Measurements from ENCODE around the gene BASP1. TPM values are rescaled to one million over a fixed set of nuclear protein-coding genes. Genes with fewer than 3 reads are reported as not detected.
"Not testable (repeated sequence)": the region's sequence is repeated elsewhere in the genome, so short reads cannot be mapped to it uniquely, and the experiment has no call there.

BASP1 gene
- total and polyA plus RNA-seq, 10 of the 15 experiments (the other 5 are each of a cell fraction or from before 2014, with no cell fraction given), result 27.3 to 190 (median 102) TPM

DNA sequence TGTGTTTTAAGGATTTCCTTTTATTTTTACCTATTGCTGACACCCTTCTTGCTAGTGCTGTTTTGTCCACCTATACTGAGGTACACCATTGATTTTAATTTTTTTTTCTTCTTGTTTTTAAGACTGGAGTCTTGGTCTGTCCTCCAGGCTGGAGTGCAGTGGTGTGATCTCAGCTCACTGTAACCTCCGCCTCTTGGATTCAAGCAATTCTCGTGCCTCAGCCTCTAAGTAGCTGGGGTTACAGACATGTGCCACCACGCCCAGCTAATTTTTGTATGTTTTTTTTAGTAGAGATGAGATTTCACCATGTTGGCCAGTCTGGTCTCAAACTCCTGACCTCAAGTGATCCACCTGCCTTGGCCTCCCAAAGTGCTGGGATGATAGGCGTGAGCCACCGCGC, 32.4 kb downstream of the BASP1 start:
- H3K9me3 ChIP-seq (replicated peaks; ENCODE audit: control insufficient read depth, insufficient read depth, low read length); BruUV-seq (replicated peaks); H3K27ac ChIP-seq (ENCODE audit: control insufficient read depth, insufficient read depth); H3K4me2 ChIP-seq (ENCODE audit: control insufficient read depth, insufficient read depth); intact Hi-C loops (cut with micrococcal nuclease; ENCODE audit: unreplicated experiment); H3K4me1 ChIP-seq (ENCODE audit: control insufficient read depth, insufficient read depth, low read length); H3K27me3 ChIP-seq (replicated peaks in 1 of 2; ENCODE audit: control insufficient read depth in 2 of 2, insufficient read depth in 2 of 2, low read length in 1 of 2); H3K36me3 ChIP-seq (ENCODE audit: control insufficient read depth in 2 of 2, insufficient read depth in 2 of 2, low read length in 1 of 2); H4K20me1 ChIP-seq (ENCODE audit: control insufficient read depth, insufficient read depth); H3K4me3 ChIP-seq; CTCF ChIA-PET; H3K9ac ChIP-seq (ENCODE audit: control insufficient read depth, insufficient read depth, low read length); DNase-seq (ENCODE audit: low read depth, low spot score); POLR2A ChIA-PET; RAD21 ChIA-PET (ENCODE audit: unreplicated experiment); FAIRE-seq; ATAC-seq; H2AFZ ChIP-seq (ENCODE audit: control insufficient read depth, low read depth, low read length): not testable (repeated sequence)
- SMC1A ChIA-PET (ENCODE audit: uncharacterized antibody, unreplicated experiment), result interaction anchor here (1.0 kb wide), 1 partner anchor 29 kb away, joined by 3 read pairs; no protein-coding TSS in a partner anchor
- in situ Hi-C loops (cut with MboI), result loop anchor here (25.0 kb wide), 1 partner anchor 1487 kb away; no protein-coding TSS in a partner anchor
- 73% methylated on average over 6 of the region's 6 CpGs for WGBS (ENCODE audit: insufficient coverage, insufficient replicate concordance, low lambda C conversion rate, missing lambda C conversion rate)
- peaks cover 17% of the 10 kb centered on the region for H3K79me2 ChIP-seq (ENCODE audit: control insufficient read depth, insufficient read depth, low read length)

DNA sequence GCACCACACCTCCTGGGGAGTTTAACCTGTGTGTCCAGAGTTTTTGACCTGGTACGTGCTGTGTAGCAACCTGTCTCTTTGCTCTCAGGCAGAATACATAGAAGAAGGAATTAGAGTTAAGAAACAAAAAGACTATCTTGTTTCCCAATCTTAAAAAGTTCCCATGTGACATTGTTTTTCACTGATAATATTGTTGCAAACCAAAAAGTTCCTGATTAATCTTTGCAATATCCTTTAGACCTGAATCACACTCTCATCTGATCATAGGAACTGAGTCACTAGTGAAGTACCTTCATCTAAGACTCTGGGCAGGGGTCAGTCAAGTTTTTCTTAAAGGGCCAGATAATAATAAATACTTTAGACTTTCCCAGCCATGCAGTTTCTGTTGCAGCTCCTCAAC, 35.1 kb downstream of the BASP1 start:
- H3K4me1 ChIP-seq (ENCODE audit: control insufficient read depth, insufficient read depth, low read length), result peaks cover 17% of the 10 kb centered on the region
- H4K20me1 ChIP-seq (ENCODE audit: control insufficient read depth, insufficient read depth), result peaks cover 3% of the 10 kb centered on the region; the same call in 1 of the 2 replicates
- peaks cover 22% of the 10 kb centered on the region for H3K79me2 ChIP-seq (ENCODE audit: control insufficient read depth, insufficient read depth, low read length)
- no peak overlapping the region for H3K4me3 ChIP-seq
- WGBS (ENCODE audit: insufficient coverage, insufficient replicate concordance, low lambda C conversion rate, missing lambda C conversion rate), result 62% methylated on average over 1 of the region's 1 CpG
- ChIA-PET CTCF (interaction anchor here (1.2 to 3.3 kb wide), 6 partner anchors 11 to 61 kb away, joined by 3 to 20 read pairs (median 5); no protein-coding TSS in a partner anchor), POLR2A (interaction anchor here (1.1 to 1.3 kb wide), 2 partner anchors 16 to 28 kb away, joined by 4 read pairs; no protein-coding TSS in a partner anchor), RAD21 (ENCODE audit: unreplicated experiment) (interaction anchor here (1.4 to 6.9 kb wide), 2 partner anchors 27 to 36 kb away, joined by 3 to 58 read pairs; partner anchors contain the start of gene BASP1), SMC1A (ENCODE audit: uncharacterized antibody, unreplicated experiment) (interaction anchor here (0.7 to 8.5 kb wide), 7 partner anchors 15 to 173 kb away, joined by 3 to 150 read pairs (median 7); no protein-coding TSS in a partner anchor)
- BruUV-seq (replicated peaks), result no TSS peak
- ATAC-seq, result no peak
- in situ Hi-C loops (cut with MboI) (no loop called here), intact Hi-C loops (cut with micrococcal nuclease; ENCODE audit: unreplicated experiment) (no loop called here)
- H3K36me3 ChIP-seq (ENCODE audit: control insufficient read depth in 2 of 2, insufficient read depth in 2 of 2, low read length in 1 of 2), result peaks cover 0 to 5% of the 10 kb centered on the region in 2 experiments; a peak in 3 of 4 replicates
- no peak overlapping the region for H2AFZ ChIP-seq (ENCODE audit: control insufficient read depth, low read depth, low read length)
- no peak overlapping the region for H3K27ac ChIP-seq (ENCODE audit: control insufficient read depth, insufficient read depth)
- H3K9ac ChIP-seq (ENCODE audit: control insufficient read depth, insufficient read depth, low read length), result no peak overlapping the region
- H3K4me2 ChIP-seq (ENCODE audit: control insufficient read depth, insufficient read depth), result no peak overlapping the region
- FAIRE-seq, result no peak
- H3K9me3 ChIP-seq (replicated peaks; ENCODE audit: control insufficient read depth, insufficient read depth, low read length), result no peaks in the 10 kb centered on the region; the same call in 2 of the 3 replicates
- H3K27me3 ChIP-seq (replicated peaks in 1 of 2; ENCODE audit: control insufficient read depth in 2 of 2, insufficient read depth in 2 of 2, low read length in 1 of 2), result no peaks in the 10 kb centered on the region
- no peak for DNase-seq (ENCODE audit: low read depth, low spot score)
- no peak for TF ChIP-seq YBX1 (IDR thresholded peaks at IDR 0.05)
- TF ChIP-seq, protein P1, sequence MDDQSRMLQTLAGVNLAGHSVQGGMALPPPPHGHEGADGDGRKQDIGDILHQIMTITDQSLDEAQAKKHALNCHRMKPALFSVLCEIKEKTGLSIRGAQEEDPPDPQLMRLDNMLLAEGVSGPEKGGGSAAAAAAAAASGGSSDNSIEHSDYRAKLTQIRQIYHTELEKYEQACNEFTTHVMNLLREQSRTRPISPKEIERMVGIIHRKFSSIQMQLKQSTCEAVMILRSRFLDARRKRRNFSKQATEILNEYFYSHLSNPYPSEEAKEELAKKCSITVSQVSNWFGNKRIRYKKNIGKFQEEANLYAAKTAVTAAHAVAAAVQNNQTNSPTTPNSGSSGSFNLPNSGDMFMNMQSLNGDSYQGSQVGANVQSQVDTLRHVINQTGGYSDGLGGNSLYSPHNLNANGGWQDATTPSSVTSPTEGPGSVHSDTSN (IDR thresholded peaks at IDR 0.05; ENCODE audit: insufficient replicate concordance, low read depth, low read length), result no peak
- TF ChIP-seq NR2C1 (IDR thresholded peaks at IDR 0.05), result no peak
- no peak for TF ChIP-seq SREBF2 (IDR thresholded peaks at IDR 0.05; ENCODE audit: low read length)
- no peak for TF ChIP-seq CHD1 (IDR thresholded peaks at IDR 0.05; ENCODE audit: low read depth, low read length)
- TF ChIP-seq YY1 (IDR thresholded peaks at IDR 0.05; ENCODE audit: low read depth, low read length), result no peak
- no peak for TF ChIP-seq RAD51 (IDR thresholded peaks at IDR 0.05)
- no peak for TF ChIP-seq SMAD5 (IDR thresholded peaks at IDR 0.05; ENCODE audit: low read depth)
- TF ChIP-seq, protein P2, sequence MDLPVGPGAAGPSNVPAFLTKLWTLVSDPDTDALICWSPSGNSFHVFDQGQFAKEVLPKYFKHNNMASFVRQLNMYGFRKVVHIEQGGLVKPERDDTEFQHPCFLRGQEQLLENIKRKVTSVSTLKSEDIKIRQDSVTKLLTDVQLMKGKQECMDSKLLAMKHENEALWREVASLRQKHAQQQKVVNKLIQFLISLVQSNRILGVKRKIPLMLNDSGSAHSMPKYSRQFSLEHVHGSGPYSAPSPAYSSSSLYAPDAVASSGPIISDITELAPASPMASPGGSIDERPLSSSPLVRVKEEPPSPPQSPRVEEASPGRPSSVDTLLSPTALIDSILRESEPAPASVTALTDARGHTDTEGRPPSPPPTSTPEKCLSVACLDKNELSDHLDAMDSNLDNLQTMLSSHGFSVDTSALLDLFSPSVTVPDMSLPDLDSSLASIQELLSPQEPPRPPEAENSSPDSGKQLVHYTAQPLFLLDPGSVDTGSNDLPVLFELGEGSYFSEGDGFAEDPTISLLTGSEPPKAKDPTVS (IDR thresholded peaks at IDR 0.05; ENCODE audit: low read depth, low read length), result no peak
- TF ChIP-seq SUZ12 (IDR thresholded peaks at IDR 0.05; ENCODE audit: unreplicated experiment), result no peak
- no peak for TF ChIP-seq TCF12 (IDR thresholded peaks at IDR 0.05; ENCODE audit: low read depth, low read length)
- TF ChIP-seq HCFC1 (IDR thresholded peaks at IDR 0.05; ENCODE audit: low read length), result no peak
- no peak for TF ChIP-seq MEF2A (IDR thresholded peaks at IDR 0.05; ENCODE audit: insufficient read depth, low read depth, low read length)
- TF ChIP-seq NR2C2 (IDR thresholded peaks at IDR 0.05; ENCODE audit: borderline replicate concordance, control insufficient read depth, insufficient read length, low read depth), result no peak
- TF ChIP-seq CHD2 (IDR thresholded peaks at IDR 0.05; ENCODE audit: borderline replicate concordance, low read depth, low read length), result no peak
- TF ChIP-seq ESRRA (IDR thresholded peaks at IDR 0.05; ENCODE audit: low read length), result no peak
